Gastrocnemius medialis (tissue), 4 donors: Measurements from ENCODE around the gene ZNF407.

ENCODE experiments used
- CTCF ChIP-seq, 5 experiments: fragments of 450-650 bp in 3 of 5; fragments of 200-600 bp in 2 of 5; sonication (generic) in 2 of 5; IDR thresholded peaks in 4 of 5; conservative IDR thresholded peaks in 1 of 5; 1 replicate in 4 of 5; 2 replicates in 1 of 5; pipeline ENCODE4 v1.5.1; 2016 to 2019; ENCODE audit warnings: antibody characterized with exemption in 5 of 5, mild to moderate bottlenecking in 3 of 5, moderate library complexity in 3 of 5
- POLR2A ChIP-seq, 2 donors: fragments of 450-650 bp; IDR thresholded peaks; one replicate each; pipeline ENCODE4 v1.6.1; 2017; ENCODE audit warnings: antibody characterized with exemption in 2 of 2, mild to moderate bottlenecking in 2 of 2, moderate library complexity in 2 of 2

DNA sequence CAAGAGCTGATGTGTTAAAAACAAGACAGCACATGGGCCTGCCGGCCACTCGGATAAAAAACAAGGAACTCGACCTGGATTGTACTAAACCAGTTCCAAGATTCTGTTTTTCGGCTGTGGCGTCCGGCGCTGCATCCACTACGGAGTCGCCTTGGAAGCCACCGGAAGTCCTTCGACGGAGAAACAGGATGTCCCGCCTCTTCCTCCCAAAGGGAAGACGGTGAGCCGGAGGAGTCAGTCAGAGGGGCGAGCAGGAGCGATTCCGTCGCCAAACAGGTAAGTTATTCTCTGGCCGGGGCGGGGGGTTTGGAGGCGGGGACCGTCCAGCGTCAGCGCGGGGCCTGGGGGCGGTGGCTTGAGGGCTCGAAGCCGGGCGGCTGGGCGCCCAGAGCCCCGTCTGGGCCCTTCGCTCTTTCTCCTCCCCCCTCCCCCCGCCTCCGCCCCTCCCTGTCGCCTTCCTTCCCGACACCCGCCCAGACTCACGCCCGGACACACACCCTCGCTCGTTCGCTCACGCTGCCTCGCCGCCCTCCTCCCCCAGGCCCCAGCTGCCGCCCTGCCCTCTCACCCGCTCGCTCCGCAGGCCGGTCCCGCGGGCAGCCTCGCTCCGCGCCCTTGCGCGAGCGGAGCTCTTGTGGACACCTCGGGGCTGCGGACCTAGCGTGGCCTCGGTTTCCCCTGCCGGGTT, at the start of gene ZNF407:
- TF ChIP-seq POLR2A (IDR thresholded peaks at IDR 0.05) (peak in 1 of 2 donors; percentile 3), CTCF (IDR thresholded peaks at IDR 0.05 in 4 of 5, conservative IDR thresholded peaks at IDR 0.05 in 1 of 5) (peak in 1 of 5 experiments; percentile 37)
